ENCODE data around the gene PAX1. TPM values are rescaled to one million over a fixed set of nuclear protein-coding genes. Genes with fewer than 3 reads are reported as not detected.

PAX1 gene
- total and polyA plus RNA-seq, 2 of the 8 experiments (the other 6 are each of a cell fraction or from before 2014, with no cell fraction given) = not detected

- WGBS, 2 experiments (ENCODE audit: extremely low coverage in 1 of 2, insufficient coverage in 1 of 2, insufficient read length in 1 of 2, insufficient replicate concordance in 2 of 2, low coverage in 1 of 2, low lambda C conversion rate in 2 of 2, missing lambda C conversion rate in 1 of 2) = 43% methylated on average over 8 of the region's 8 CpGs; no CpG with 5 or more reads in 1 of the 2 experiments
- ChIA-PET POLR2A (ENCODE audit: partially characterized antibody) (no interaction called here), CTCF (ENCODE audit: partially characterized antibody) (interaction anchor here (1.2 to 4.4 kb wide), 2 partner anchors 9 to 19 kb away, joined by 3 to 23 read pairs; no protein-coding TSS in a partner anchor)
- no peak overlapping the region for H3K4me3 ChIP-seq (ENCODE audit: extremely low read depth in 1 of 4, insufficient read depth in 2 of 4, low read depth in 3 of 4, low read length in 4 of 4)
- H3K23ac ChIP-seq (ENCODE audit: insufficient read length) = no peak overlapping the region
- H4K20me1 ChIP-seq (replicated peaks in 1 of 2; ENCODE audit: control insufficient read depth in 1 of 2, insufficient read depth in 2 of 2, low read length in 2 of 2) = peaks cover 16 to 30% of the 10 kb centered on the region in 2 experiments
- no peak overlapping the region for H3K56ac ChIP-seq (replicated peaks; ENCODE audit: insufficient read length, low read depth, low read length)
- H3K79me1 ChIP-seq (ENCODE audit: low read depth, low read length) = no peaks in the 10 kb centered on the region
- peak; percentile 43 for TF ChIP-seq RNF2 (IDR thresholded peaks at IDR 0.05; ENCODE audit: borderline replicate concordance, low read depth, low read length, missing control alignments, poor library complexity, severe bottlenecking)
- TF ChIP-seq EGR1 (IDR thresholded peaks at IDR 0.05; ENCODE audit: borderline replicate concordance, low read depth, low read length) = no peak
- TF ChIP-seq CBX5 (IDR thresholded peaks at IDR 0.05; ENCODE audit: low read depth, low read length) = no peak
- TF ChIP-seq NANOG (IDR thresholded peaks at IDR 0.05; ENCODE audit: insufficient read depth, low read depth, low read length, poor library complexity, severe bottlenecking) = no peak
- TF ChIP-seq ATF2 (IDR thresholded peaks at IDR 0.05; ENCODE audit: low read length) = no peak
- TF ChIP-seq CREB1 (IDR thresholded peaks at IDR 0.05) = no peak
- TF ChIP-seq SUZ12 (IDR thresholded peaks at IDR 0.05; ENCODE audit: low read length) = peak; percentile 54; the same call in 1 of the 2 replicates
- TF ChIP-seq EZH2 (IDR thresholded peaks at IDR 0.05; ENCODE audit: low read depth, low read length, severe bottlenecking) = peak; percentile 21
- no peak for TF ChIP-seq GTF2F1 (IDR thresholded peaks at IDR 0.05; ENCODE audit: borderline replicate concordance, low read depth, low read length)
- H3K23me2 ChIP-seq (ENCODE audit: low read depth, low read length) = peaks cover 2% of the 10 kb centered on the region; the same call in 1 of the 2 replicates
- H2AFZ ChIP-seq (ENCODE audit: low read length) = no peak overlapping the region
- H4K91ac ChIP-seq (replicated peaks; ENCODE audit: insufficient read length, low read length) = no peak overlapping the region
- no peaks in the 10 kb centered on the region for H3K9me3 ChIP-seq (ENCODE audit: insufficient read depth in 2 of 2, low read depth in 1 of 2, low read length in 1 of 2)
- H2BK15ac ChIP-seq (ENCODE audit: low read length) = no peak overlapping the region
- no peak for DNase-seq (ENCODE audit: low read depth in 1 of 2, low spot score in 2 of 2)
- H3K4ac ChIP-seq (replicated peaks; ENCODE audit: insufficient read length, low read depth, low read length) = no peak overlapping the region
- no peak overlapping the region for H3K18ac ChIP-seq (ENCODE audit: extremely low read depth, low read length)
- no peak overlapping the region for H2BK20ac ChIP-seq (ENCODE audit: low read length)
- H4K8ac ChIP-seq (ENCODE audit: extremely low read depth, insufficient read depth, low read length) = no peak overlapping the region
- no peak for FAIRE-seq
- no peak overlapping the region for H2BK120ac ChIP-seq (replicated peaks; ENCODE audit: low read depth, low read length)
- H3K27ac ChIP-seq (ENCODE audit: low read depth, low read length) = no peak overlapping the region
- no peak overlapping the region for H3K14ac ChIP-seq (ENCODE audit: insufficient read length)
- H3K4me2 ChIP-seq (ENCODE audit: insufficient read depth in 1 of 2, low read depth in 2 of 2, low read length in 2 of 2) = no peak overlapping the region
- H3K36me3 ChIP-seq (ENCODE audit: control insufficient read depth in 2 of 4, insufficient read depth in 4 of 4, low read length in 3 of 4) = no peaks in the 10 kb centered on the region
- H3K79me2 ChIP-seq (ENCODE audit: control insufficient read depth in 1 of 2, insufficient read depth in 2 of 2, low read length in 2 of 2) = no peaks in the 10 kb centered on the region
- no peak overlapping the region for H2AK5ac ChIP-seq (ENCODE audit: low read depth, low read length)
- H2BK12ac ChIP-seq (ENCODE audit: low read depth, low read length) = no peak overlapping the region
- no peak overlapping the region for H4K5ac ChIP-seq (ENCODE audit: insufficient read length, low read depth, low read length)
- peaks cover 70 to 97% (median 87%) of the 10 kb centered on the region in 4 experiments for H3K27me3 ChIP-seq (replicated peaks in 1 of 4; ENCODE audit: control insufficient read depth in 3 of 4, extremely low read depth in 1 of 4, insufficient read depth in 3 of 4, low read length in 3 of 4)
- H3K9ac ChIP-seq (replicated peaks in 1 of 4; ENCODE audit: extremely low read depth in 1 of 4, low read depth in 3 of 4, low read length in 3 of 4) = no peak overlapping the region
- peaks cover 4 to 19% (median 9%) of the 10 kb centered on the region in 4 experiments; a peak in 6 of 7 replicates for H3K4me1 ChIP-seq (replicated peaks in 1 of 4; ENCODE audit: control insufficient read depth in 3 of 4, insufficient read depth in 4 of 4, low read length in 3 of 4)
- H2BK5ac ChIP-seq (ENCODE audit: low read depth, low read length) = no peak overlapping the region
Observed at GRCh38 chr20:21699216-21699508, 6.3 kb upstream of the PAX1 start.
